Kidney tubule cell (primary cell): ENCODE measurements around the gene CFL2.

Experiments used
- DNase-seq: peaks from one replicate; pipeline ENCODE4 v3.0.0-alpha.2; 2018; ENCODE audit warnings: low spot score

The CFL2 gene

GRCh38 chr14:34676516-34677211 lies 37.7 kb downstream of the CFL2 start:
- DNase-seq = no peak

GRCh38 chr14:34673702-34674101 lies 40.7 kb downstream of the CFL2 start:
- DNase-seq = no peak

- no peak for DNase-seq
These were observed 42.7 kb downstream of the CFL2 start for GRCh38 chr14:34671716-34672115.

- no peak for DNase-seq
These were observed 46.3 kb downstream of the CFL2 start for GRCh38 chr14:34668111-34668510.

- no peak for DNase-seq
These were observed 47.4 kb downstream of the CFL2 start for GRCh38 chr14:34667007-34667406.

- peak; percentile 78 for DNase-seq
These were observed 48.5 kb downstream of the CFL2 start for GRCh38 chr14:34665785-34666435.

GRCh38 chr14:34662561-34663088 lies 51.8 kb downstream of the CFL2 start:
- DNase-seq = no peak

GRCh38 chr14:34660796-34661195 lies 53.6 kb downstream of the CFL2 start:
- DNase-seq = no peak
